SW 1271 (cell line): ENCODE results near the gene AKAP11.
"Not testable (repeated sequence)": the region's sequence is repeated elsewhere in the genome, so short reads cannot be mapped to it uniquely, and the experiment has no call there.

Experiments used
- DNase-seq, 2 experiments: peaks; one replicate each; lab custom pipeline; 2025; lab: John Stamatoyannopoulos, UW

The AKAP11 gene, protein sequence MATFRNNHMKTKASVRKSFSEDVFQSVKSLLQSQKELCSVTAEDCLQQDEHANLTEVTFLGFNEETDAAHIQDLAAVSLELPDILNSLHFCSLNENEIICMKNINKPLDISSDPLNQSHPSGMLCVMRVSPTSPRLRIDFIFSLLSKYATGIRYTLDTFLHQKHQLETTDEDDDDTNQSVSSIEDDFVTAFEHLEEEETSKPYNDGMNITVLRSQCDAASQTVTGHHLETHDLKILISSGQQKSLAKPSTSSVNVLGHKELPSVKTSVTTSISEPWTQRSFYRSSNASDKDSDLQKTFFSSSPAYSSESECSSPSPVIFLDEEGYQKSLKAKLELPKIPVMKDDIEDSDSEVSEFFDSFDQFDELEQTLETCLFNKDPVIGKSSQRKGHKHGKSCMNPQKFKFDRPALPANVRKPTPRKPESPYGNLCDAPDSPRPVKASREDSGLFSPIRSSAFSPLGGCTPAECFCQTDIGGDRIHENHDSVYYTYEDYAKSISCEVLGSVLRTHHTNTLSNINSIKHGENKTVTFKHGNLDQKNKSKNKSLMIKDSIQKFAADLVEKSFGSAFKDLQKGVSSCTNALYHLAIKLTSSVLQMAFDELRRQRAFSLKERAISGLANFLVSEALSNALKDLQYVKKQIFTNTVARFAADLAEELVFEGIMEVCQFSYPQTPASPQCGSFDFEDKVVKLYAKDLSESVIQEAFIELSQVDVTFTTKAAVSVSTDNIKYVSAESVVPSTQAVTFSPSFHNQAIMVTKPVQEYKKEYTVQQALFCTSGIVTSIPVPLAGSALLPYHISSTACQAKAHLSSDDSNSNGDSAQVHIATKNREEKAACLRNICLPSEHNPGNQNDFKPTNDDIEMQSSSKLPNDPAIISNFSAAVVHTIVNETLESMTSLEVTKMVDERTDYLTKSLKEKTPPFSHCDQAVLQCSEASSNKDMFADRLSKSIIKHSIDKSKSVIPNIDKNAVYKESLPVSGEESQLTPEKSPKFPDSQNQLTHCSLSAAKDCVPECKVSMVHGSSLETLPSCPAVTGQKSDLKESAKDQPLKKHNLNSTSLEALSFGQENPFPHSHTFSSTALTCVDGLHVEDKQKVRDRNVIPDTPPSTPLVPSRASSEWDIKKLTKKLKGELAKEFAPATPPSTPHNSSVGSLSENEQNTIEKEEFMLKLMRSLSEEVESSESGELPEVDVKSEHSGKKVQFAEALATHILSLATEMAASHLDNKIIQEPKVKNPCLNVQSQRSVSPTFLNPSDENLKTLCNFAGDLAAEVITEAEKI (N-terminal part only)

DNA sequence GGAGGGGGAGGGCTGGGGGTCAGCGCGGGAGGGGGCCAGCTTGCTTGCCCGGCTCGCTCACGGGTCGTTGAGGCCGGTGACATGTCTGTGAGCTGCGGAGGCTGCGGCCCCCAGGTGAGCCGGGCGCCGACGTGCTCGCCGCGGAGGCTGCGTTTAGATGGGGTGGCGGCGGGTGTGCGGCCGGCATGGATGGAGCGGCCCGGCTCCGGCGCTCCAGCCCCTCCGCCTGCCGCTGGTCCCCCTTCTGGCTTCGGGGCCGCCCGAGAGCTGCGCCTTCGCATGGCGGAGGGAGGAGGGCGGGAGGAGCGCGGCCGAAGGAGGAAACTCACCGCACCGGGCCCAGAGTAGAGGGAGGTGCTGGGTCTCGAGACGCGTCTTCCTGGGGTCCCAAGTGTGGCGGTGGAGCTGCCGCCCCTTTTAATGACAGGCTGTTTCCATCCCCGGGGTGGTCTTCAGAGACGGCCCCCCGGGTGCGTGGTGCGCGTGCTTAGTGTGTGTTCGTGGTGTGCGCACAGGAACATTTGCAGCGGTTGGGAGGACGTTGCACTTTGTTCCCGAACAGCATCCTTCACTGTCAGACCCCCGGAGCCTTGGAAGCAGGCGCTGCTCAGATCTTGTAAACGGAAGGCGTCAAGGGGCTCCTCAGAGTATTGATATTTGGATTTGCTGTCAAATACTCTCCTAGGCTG, at the start of gene AKAP11:
Gene AKAP11 (plus strand): TSS at position 38 of the 689 bp plus-strand sequence. CDS start 14,197 bp downstream, outside the sequence.
- peak in 1 of 2 experiments; percentile 57 for DNase-seq

DNA sequence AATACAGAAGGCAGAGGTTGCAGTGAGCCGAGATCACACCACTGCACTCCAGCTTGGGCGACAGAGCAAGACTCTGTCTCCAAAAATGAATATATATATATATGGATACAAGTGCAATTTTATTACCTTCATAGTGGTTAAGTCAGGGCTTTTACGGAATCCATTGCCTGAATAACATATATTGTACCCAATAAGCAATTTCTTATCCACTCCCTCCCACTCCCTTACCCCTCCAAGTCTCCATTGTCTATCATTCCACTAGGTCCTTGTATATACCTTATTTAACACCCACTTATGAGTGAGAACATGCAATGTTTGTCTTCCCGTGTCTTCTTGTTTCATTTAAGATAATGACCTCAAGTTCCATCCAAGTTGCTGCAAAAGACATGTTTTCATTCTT, 48.3 kb upstream of the AKAP11 start:
- no peak for DNase-seq

DNA sequence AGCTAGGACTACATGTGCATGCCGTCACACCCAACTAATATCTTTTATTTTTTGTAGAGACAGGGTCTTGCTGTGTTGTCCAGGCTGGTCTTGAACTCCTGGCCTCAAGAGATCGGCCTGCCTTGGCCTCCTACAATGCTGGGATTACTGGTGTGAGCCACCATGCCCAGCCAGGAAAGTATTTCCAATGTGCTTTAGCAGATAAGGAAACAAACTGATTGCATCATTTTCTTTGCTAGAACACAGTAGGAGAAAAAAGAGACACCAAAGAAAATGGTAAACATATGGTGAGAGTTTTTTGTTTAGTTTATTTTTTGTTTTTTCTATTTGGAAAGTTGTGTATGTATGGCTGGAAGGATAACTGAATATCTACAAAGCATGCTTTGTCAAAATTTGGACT, 46.9 kb upstream of the AKAP11 start:
- no peak for DNase-seq

- not testable (repeated sequence) for DNase-seq
Measured at GRCh38 chr13:42226759-42227158, 45.2 kb upstream of the AKAP11 start.

DNA sequence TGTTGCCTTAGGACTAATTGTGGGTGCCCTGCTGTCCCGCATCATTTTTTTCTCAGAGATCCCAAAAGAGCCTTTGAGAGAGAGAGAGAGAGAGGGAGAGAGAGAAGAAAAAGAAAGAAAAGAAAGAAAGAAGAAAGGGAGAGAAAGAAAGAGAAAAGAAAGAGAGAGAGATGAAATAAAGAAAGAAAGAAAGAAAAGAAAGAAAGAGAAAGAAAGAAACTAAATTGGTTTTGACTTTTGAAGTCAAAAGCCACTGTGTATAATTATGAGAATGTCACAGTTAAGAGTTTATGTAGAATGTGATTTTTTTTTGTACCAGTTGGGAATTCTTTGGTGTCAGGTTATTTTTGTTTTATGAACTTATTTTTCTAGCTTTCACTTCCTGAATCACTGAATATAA, 43.4 kb upstream of the AKAP11 start:
- DNase-seq: no peak

- no peak for DNase-seq
Measured at GRCh38 chr13:42229287-42229686, 42.7 kb upstream of the AKAP11 start.

DNA sequence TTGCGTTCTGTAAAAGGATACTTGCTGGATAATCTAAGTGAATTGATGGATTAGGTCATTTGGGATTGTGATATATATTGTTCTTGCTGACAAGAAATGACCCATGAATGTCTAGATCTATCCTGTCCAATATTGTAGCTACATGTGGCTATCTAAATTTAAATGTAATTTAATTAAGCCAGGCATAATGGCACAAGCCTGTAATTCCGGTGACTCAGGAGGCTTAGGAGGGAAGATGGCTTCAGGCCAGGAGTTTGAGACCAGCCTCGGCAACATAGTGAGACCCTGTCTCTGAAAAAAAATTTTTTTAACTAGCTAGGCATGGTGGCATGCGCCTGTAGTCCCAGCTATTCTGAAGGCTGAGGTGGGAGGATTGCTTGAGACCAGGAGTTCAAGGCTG, 39.3 kb upstream of the AKAP11 start:
- DNase-seq: no peak

GRCh38 chr13:42233726-42234125, 38.2 kb upstream of the AKAP11 start:
- DNase-seq: no peak

DNA sequence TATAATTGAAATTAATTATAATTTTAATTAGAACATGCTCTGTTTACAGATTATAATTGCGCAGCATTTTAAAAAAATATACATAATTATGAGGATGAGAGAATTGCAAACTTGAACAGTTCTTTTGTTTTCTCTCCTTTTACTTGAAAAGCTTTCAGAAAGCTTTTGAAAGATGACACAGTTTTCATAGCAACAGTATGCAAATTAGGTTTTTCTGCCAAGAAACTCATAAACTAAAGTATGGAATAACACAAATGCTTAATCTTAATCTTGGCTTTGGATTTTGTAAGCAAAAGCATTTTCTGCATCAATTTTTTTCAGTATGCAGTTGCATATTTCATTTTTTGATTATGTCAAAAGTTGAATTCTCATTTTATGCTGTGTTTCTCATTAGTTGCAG, 32.8 kb upstream of the AKAP11 start:
- DNase-seq: no peak

DNA sequence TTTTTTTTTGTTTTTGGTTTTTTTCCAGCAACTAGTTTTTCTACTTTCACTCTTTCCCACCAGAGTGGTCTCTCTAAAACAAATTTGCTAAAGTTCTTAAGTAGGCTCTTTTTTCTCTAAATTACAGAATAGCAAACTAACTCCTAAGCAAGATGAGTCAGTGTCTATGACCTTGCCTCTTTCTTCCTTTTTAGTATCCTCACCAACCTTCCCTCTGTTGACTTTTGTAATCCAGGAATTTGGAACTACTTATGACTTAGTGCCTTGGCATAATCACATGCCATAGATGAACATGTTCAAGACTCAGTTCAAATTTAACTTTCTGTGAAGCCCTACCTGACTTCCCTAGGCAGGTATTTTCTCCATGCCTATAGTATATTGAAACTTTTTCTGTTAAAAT, 32.3 kb upstream of the AKAP11 start:
- DNase-seq: no peak

- no peak for DNase-seq
Measured at GRCh38 chr13:42246541-42246940, 25.4 kb upstream of the AKAP11 start.

- no peak for DNase-seq
Measured at GRCh38 chr13:42247883-42248282, 24.1 kb upstream of the AKAP11 start.

GRCh38 chr13:42255886-42256285, 16.1 kb upstream of the AKAP11 start:
- DNase-seq: no peak

DNA sequence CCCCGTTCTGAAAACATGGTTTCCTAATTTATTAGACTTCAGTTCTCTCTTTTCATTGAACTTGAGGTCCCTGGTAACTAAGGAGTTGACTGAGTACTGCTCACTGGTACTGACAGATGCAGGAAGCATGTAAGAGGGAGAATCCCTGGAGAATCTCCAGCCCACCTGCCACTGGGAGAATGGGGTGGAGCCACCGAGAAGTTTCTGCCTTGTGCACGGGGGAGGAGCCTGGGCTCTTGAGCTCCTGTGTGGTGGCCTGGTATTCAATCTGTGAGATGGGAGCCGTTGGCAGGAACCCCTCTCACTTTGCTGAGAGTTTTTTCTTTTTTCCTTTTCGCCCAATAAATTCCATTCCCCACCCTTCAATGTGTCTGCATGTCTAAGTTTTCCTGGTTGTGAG, 13.2 kb upstream of the AKAP11 start:
- DNase-seq: no peak

GRCh38 chr13:42259515-42259914, 12.4 kb upstream of the AKAP11 start:
- no peak for DNase-seq

- no peak for DNase-seq
Measured at GRCh38 chr13:42260903-42261654, 10.9 kb upstream of the AKAP11 start.

DNA sequence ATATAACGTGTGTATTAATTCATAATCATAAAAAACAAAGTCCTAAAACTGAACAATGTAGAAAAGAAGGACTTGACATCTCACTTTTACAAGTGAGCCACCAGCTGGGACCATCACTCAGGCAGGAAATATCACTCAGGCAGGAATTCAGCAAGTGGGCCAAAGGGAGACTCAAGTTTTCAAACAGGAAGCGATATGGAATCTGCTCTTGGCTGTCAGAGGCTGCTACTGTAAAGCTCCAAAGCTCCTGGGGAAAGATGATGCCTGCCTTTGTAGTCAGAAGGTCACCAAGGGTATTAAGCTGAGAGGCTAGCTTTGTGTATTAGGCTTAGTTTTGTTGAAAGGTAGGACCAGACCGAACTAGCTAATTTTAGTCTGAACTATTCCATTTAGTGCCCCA, 5.5 kb upstream of the AKAP11 start:
- DNase-seq: no peak

DNA sequence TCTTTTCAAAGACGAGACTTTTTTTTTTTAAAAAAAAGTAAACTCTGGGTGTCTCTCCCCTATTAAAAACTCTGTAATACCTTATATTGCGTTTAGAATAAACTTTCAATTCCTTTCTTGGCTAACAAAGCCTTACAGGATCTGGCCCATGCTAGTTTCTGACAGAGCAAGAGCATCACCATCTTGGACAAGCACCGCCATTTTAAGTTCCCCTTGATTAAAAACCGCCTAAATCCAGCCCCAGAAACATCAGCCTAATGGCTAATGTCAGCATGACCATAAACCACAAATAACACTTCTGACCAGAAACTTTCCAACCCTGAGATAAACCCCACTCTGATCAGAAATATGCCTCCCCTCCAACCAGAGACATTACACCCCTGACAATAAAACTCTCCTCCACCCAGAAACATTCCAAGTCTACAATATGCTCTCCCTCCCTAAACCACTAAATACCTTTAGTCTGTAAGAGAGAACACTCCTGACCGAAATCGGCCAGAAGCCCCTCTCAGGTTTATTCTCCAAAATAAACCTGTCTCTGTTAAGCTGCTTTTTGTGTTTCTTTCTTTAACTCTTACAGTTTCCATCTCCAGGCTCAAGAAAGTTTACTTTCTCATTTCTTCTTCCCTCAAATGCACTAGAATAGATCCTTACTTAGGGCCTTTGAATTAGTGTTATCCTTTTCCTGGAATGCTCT, 1.6 kb upstream of the AKAP11 start:
- no peak for DNase-seq

DNA sequence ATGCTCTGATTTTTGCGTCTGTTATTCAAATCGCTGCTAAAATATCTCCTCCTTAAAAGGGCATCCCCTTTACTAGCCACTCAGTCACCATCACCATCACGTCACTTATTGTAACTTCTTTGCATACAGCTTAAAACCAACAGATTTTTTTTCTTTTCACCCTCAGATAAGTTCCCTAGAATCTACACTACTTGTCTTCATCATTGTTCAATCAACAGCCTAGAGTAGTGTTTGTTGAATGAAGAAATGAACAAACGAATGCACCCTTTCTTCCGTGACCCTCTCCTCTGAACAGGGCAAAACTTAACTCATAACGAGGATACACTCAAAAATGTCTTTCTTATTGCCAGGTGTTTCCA, 1.1 kb upstream of the AKAP11 start:
- DNase-seq: no peak

- peak; percentile 96 for DNase-seq
Measured at GRCh38 chr13:42271337-42272114, 426 bp upstream of the AKAP11 start.
